ENCODE measurements around the gene ZCCHC3.

GRCh38 chr20:263701-264100 is 33.7 kb upstream of the ZCCHC3 start:
- TF ChIP-seq CTCF (IDR thresholded peaks at IDR 0.05) (no peak), POLR2A (IDR thresholded peaks at IDR 0.05) (no peak), EP300 (IDR thresholded peaks at IDR 0.05) (no peak)

All from stomach (tissue), 4 donors.